NCI-H69 (cell line): ENCODE data around the gene BCAM.
"Not testable (repeated sequence)": the region's sequence is repeated elsewhere in the genome, so short reads cannot be mapped to it uniquely, and the experiment has no call there.

Source experiments
- DNase-seq: peaks from one replicate; lab custom pipeline; 2025; lab: John Stamatoyannopoulos, UW

The BCAM gene, protein sequence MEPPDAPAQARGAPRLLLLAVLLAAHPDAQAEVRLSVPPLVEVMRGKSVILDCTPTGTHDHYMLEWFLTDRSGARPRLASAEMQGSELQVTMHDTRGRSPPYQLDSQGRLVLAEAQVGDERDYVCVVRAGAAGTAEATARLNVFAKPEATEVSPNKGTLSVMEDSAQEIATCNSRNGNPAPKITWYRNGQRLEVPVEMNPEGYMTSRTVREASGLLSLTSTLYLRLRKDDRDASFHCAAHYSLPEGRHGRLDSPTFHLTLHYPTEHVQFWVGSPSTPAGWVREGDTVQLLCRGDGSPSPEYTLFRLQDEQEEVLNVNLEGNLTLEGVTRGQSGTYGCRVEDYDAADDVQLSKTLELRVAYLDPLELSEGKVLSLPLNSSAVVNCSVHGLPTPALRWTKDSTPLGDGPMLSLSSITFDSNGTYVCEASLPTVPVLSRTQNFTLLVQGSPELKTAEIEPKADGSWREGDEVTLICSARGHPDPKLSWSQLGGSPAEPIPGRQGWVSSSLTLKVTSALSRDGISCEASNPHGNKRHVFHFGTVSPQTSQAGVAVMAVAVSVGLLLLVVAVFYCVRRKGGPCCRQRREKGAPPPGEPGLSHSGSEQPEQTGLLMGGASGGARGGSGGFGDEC

DNA sequence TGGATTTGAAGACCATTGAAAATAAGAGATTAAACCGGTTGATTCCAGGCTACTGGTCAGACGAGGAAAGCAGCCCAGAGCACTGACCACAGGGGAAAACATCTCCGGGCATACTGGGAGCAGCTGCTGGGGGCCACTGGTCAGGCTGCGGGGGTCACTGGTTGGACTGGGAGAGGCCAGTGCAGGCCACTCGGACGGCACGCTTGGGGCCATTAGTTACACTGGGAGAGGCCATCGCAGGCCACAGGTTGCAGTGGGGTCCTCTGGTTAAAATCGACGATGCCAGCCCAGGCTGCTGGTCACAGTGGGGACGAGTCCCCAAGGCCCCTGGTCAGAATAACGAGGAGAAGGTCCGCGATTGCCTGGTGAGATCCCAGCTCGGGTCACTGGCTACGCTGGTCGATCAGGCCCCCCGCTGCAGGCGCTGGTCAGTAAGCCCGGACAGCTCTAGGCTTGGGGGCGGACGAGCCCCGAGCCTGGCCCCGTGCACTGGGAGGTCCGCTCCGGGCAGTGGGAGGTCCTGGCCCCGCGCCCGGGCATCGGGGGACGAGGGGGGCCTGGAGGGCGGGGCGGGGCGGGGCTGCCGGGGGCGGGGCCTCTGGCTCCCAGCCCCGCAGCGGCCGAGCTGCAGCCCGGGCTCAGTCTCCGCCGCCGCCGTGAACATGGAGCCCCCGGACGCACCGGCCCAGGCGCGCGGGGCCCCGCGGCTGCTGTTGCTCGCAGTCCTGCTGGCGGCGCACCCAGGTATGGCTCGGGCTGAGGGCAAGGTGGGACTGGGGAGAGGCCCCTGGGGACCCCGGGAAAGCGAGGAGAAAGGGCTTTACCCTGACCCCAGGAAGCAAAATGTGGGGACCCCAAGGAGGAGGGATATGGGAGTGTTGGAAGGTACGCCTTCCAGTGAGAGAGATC lies at the start of gene BCAM:
TSS of gene BCAM (plus strand) at position 641 of the 909 bp plus-strand sequence. CDS start at position 663, 22 bp downstream.
- DNase-seq: peak; percentile 74

DNA sequence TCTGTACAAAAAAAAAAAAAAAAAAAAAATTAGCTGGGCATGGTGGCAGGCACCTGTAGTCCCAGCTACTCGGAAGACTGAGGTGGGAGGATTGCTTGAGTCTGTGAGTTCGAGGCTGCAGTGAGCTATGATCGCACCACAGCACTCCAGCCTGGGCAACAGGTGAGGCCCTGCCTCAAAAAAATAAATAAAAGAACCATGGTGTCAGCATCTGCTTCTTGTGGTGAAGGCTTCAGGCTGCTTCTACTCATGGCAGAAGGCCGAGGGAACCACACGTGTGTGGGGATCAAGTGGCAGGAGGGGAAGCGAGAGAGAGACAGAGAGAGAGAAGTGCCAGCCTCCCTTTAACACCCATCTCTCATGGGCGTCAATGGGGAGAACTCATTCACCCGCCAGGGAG lies 46.9 kb upstream of the BCAM start:
- no peak for DNase-seq

DNA sequence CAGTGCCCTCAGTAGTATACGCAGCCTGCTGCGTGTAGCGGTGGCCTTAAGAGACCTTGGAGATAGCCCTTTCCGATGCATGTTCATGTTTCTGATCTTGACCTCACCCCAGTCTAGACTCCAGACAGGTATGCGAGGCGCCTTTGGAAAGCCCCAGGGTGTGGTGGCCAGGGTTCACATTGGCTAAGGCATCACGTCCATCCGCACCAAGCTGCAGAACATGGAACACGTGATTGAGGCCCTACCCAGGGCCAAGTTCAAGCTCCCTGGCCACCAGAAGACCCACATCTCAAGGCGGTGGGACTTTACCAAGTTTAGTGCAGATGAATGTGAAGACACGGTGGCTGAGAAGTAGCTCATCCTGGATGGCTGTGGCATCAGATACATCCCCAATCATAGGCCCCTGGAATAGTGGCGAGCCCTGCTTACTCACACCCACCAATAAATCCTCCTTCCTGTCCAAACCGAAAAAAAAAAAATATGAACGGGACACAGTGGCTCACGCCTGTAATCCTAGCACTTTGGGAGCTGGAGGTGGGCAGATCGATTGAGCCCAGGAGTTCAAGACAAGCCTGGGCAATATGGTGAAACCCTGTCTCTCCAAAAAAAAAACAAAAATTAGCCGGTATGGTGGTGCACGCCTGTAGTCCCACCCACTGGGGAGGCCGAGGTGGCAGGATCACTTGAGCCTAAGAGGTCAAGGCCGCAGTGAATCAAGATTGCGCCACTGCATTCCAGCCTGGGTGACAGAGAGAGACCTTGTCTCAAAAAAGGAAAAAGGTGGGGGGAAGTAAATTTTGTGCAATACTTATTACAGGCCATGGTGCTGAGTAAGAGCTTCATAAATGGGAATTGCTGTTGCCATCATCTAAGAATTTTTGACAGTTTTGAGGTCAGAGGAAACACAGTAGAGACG lies 43.6 kb upstream of the BCAM start:
- no peak for DNase-seq

DNA sequence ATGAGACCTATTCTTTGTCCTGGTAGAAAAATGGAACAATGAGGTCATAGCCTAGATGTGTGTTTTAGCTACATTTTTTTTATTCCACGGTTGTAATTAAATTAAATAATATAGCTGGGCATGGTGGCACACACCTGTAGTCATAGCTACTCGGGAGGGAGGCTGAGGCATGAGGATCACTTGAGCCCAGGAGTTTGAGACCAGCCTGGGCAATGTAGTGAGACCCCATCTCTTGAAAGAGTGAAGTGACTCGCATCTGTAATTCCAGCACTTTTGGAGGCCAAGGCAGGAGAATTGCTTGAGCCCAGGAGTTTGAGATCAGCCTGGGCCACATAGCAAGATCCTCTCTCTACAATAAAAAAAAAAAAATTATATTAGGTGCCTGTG lies 43.0 kb upstream of the BCAM start:
- DNase-seq: no peak

DNA sequence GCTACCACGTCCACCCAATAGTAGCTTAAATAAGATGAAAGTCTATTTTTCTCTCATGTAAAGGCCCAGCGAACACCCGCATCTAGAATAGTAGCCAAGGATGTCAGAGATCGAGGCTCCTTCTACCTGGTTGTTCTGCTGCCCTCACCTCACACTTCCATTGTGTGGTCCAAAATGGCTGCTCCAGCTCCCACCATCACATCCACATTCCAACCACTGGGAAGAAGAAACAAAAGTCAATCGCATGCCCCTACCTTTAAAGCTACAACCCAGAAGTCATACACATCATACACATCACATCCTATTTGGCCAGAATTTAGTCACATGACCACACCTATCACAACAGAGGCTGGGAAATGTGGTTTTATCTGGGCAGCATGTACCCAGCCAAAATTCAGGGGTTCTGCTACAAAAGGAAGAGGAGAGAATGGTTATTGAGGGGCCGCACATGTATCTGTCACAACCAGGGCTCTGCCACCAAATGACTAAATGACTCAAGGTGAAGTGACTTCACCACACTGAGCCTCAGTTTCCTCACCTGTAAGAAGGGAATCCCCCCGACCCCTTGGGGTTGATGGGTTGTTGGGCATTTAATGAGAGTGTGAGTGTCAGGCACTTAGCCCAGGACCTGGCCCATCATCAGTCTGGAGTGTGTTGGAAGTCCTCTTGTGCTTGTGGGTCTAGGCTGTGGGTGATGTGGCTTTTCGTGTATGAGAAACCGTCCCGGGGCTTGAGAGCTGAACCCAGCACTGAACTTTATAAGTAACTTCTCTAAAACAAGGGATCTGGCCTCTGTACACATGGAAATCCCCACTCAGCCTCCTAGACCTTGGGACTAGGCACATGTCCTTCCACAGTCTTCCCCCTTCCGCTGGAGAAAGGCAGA lies 41.4 kb upstream of the BCAM start:
- no peak for DNase-seq

DNA sequence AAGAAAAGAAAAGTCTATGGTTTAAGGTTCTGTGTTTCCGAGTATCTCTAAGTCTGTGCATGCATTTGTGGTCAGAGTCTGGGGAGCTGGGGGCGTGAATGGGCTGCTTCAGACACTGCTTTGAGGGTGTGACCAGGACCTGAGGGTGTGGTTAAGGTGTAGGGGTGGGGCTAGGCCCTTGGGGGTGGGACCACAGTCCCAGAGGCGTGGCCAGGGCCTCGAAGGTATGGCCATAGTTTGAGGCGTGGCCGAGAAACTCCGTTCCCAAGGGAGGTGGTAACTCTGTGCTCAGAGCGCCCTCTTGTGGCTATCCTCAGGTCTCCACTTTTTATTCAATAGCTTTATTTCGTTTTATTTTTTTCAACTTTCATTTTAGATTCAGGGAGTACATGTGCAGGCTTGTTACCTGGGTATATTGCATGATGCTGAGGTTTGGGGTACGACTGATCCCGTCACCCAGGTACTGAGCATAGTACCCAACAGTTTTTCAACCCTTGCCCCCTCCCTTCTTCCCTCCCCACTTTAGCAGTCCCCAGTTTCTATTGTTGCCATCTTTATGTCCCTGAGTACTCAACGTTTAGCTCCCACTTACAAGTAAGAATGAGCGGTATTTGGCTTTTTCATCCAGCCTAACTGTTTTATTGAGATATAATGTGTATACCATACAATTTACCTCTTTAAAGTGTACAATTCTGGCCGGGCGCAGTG lies 38.2 kb upstream of the BCAM start:
- peak; percentile 96 for DNase-seq

DNA sequence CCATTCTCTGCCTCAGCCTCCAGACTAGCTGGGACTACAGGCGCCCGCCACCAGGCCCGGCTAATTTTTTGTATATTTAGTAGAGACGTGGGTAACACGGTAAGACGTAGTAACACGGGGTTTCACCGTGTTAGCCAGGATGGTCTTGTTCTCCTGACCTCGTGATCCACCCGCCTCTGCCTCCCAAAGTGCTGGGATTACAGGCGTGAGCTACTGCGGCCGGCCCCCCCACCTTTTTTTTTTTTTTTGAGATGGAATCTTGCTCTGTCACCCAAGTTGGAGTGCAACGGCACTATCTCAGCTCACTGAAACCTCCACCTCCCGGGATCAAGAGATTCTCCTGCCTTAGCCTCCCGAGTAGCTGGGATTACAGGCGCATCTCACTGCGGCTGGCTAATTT lies 36.8 kb upstream of the BCAM start:
- DNase-seq: peak; percentile 14

DNA sequence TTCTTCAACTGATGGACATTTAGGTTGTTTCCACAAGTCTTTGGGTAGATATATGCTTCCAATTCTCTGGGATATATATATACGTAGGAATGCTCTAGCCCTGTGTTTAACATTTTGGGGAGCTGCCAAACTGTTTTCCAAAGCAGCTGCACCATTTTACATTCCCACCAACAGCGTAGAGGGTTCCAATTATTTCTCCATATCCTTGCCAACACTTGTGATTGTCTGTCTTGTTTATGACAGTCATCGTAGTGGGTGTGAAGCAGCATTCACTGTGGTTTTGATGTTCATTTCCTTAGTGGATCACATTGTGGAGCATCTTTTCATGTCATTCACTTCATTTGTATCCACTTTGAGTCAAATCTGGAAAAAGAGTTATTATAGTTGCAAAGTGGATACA lies 35.9 kb upstream of the BCAM start:
- no peak for DNase-seq

DNA sequence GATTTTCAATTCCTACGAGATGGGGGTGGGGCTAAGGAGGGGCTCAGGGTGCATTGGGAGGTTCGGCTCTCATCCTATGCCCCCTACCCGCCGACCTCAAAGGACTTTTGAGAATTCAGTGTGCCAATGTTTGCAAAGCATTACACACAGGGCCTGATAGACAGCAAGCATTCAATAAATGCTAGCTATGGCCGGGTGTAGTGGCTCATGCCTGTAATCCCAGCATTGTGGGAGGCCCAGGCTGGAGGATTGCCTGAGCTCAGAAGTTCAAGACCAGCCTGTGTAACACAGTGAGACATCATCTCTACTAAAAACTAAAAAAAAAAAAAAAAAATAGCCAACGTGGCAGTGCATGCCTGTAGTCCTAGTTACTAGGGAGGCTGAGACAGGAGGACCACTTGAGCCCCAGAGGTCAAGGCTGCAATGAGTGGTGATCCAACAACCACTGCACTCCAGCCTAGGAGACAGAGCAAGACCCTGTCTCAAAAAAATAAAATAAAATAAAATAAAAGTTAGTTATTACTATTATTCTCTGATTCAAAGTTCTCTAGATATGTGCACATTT lies 33.1 kb upstream of the BCAM start:
- no peak for DNase-seq

DNA sequence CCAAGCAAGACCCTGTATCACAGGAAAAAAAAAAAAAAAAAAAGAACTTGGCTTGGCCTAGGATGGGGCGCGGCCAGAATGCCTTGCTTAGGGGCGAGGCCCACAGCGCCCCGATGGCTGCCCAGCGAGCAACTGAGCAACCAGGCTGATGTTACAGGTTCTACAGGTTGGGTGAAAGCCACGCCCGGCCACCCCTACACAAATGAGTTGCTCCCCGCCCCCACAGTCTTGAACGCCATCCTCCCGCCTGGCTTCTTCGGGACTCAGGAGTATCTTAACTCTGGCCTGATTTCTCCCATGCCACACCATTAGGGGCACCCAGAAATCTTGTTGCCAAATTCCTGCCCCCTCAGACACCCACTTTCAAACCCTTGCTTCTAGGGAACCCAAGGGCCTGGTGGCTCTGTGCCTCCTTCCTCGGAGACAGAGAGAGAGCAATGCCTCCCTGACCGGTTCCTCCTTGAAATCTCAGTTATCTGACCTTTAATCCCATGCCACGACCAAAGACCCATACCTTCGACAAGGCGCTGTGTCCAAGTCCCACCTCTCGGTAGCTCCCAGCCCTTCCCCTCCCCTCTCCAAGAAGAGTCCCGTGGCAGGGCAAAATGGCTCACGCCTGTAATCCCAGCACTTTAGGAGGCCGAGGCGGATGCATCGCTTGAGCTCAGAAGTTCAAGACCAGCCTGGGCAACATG lies 32.4 kb upstream of the BCAM start:
- DNase-seq: no peak

DNA sequence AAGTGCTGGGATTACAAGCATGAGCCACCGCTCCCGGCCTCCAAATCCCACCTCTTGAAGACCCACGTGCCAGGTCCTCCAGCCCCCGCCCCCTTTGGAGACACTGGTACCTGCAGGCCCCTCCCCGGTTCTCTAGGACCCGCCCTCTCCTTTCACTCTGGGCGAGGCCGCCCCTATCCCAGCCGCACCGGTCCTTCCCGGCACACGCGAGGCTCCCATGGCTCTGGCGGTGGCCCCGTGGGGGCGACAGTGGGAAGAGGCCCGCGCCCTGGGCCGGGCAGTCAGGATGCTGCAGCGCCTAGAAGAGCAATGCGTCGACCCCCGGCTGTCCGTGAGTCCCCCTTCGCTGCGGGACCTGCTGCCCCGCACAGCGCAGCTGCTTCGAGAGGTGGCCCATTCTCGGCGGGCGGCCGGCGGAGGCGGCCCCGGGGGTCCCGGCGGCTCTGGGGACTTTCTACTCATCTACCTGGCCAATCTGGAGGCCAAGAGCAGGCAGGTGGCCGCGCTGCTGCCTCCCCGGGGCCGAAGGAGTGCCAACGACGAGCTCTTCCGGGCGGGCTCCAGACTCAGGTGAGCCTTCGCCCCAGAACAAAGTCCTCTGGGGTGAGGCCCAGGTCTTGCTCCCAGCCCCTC lies 31.1 kb upstream of the BCAM start, which contains the start of gene CBLC:
TSS of gene CBLC (plus strand) at position 176 of the 633 bp plus-strand sequence. CDS start at position 218, 42 bp downstream.
- DNase-seq: peak; percentile 85

DNA sequence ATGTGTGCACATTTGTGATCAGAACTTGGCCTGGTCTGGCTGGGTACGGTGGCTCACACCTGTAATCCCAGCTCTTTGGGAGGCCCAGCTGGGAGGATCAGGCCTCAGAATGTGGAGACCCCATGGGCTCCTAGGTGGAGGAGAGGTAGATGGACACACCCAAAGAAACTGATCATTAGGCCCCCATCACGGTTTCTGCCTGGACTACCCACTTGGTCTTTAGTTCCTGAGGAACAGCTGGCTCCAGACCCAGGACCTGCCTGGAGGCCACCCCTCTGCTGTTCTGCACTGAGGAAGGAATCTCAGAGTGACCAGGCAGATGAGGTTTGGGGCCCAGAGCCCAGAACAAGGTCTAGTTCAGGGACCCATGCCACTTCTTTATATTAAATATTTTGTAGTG lies 29.8 kb upstream of the BCAM start:
- DNase-seq: no peak

DNA sequence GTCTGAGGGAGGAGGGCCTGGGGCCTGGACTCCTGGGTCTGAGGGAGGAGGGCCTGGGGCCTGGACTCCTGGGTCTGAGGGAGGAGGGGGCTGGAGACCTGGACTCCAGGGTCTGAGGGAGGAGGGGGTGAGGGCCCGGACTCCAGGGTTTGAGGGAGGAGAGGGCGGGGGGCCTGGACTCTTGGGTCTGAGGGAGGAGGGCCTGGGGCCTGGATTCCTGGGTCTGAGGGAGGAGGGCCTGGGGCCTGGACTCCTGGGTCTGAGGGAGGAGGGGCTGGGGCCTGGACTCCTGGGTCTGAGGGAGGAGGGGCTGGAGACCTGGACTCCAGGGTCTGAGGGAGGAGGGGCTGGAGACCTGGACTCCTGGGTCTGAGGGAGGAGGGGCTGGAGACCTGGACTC lies 27.2 kb upstream of the BCAM start:
- not testable (repeated sequence) for DNase-seq

DNA sequence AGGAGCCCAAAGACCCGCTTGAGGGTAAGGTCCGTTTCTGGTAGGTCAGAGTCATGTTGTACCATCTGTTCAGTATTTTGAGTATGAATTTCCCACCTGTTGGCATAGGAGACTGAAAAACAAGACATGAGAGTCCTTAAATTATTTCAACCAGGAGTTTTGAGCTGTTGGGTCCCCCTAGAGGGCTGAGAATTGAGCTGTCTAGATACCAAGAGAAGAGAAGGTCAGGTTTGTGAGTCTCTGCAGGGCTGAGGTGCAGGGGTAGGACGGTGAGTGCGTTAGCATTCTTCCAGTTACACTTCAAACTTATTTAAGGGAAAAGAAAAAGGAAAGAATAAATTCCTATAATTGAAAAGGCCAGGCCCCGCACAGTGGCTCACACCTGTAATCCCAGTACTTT lies 26.2 kb upstream of the BCAM start:
- DNase-seq: no peak

DNA sequence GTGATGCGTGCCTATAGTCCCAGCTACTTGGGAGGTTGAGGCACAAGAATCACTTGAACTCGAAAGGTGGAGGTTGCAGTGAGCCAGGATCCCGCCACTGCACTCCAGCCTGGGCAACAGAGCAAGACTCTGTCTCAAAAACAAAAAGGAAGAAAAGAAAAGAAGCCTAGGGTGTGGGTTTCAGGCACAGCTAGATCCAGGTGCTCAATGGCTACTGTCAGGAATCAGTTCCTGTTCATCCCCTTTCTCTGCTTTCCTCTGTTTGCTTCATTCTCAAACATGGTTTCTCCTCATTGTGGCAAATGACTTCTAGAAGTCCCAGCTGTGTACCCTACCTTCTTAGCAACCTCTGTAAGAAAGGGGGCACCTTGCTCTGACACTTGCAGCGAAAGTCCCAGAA lies 25.4 kb upstream of the BCAM start:
- no peak for DNase-seq

DNA sequence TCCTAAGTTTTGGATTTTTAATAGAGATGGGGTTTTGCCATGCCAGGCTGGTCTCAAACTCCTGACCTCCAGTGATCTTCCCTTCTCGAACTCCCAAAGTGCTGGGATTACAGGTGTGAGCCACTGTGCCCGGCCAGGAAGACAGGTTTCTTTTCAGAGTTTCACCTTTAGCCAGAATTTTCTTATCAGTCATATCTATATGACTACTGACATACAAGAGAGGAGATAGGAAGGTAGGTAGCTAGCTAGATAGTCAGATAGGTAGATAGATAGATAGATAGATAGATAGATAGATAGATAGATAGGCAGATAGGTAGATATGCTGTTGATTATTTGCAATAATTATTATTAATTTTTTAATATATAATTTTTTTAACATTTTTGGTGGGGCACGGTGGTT lies 23.6 kb upstream of the BCAM start:
- no peak for DNase-seq

DNA sequence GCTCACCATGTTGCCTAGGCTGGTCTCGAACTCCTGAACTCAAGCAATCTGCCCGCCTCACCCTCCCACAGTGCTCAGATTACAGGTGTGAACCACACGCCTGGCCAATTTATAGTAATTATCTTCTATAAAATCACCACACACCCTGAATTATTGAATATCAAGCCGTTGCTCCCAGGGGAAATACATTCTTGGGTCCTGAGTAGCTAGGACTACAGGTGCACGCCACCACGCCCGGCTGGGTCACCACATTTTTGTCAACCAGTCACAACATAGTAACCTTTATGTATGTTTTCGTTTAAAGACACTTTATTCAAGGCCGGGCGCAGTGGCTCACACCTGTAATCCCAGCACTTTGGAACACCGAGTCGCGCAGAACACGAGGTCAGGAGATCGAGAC lies 22.9 kb upstream of the BCAM start:
- DNase-seq: peak; percentile 22

DNA sequence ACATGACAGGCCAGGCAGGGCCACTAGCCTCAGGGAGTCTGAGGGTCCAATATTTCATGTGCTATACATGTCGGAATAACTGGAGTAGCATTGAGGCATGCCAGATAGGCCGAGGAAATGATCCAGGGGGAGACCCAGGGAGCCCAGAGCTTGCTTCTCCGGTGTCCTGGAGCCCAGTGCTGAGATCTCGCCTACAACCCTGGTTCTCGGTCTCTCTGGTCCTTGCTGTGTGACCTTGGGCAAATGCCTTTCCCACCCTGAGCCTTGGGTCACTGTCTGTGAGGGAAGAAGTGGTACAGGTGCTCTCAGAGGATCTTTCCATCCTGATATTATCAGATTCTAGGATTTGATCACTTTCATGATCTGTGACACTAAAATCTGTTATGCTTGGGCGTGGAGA lies 19.9 kb upstream of the BCAM start:
- DNase-seq: no peak
